GM12874 (cell line): Measurements from ENCODE around the gene SLC6A17.

Experiments
- CTCF ChIP-seq: IDR thresholded peaks from 2 replicates; pipeline ENCODE4 v1.5.1; 2011; ENCODE audit warnings: low read depth, mild to moderate bottlenecking, control low read depth, low read length, moderate library complexity; ENCODE audit not compliant: insufficient read depth

SLC6A17 gene

GRCh38 chr1:110150330-110151174 is at the start of gene SLC6A17:
Gene SLC6A17 (plus strand): TSS chr1:110150494. CDS start chr1:110166930, 16,436 bp downstream.
- no peak for TF ChIP-seq CTCF

DNA sequence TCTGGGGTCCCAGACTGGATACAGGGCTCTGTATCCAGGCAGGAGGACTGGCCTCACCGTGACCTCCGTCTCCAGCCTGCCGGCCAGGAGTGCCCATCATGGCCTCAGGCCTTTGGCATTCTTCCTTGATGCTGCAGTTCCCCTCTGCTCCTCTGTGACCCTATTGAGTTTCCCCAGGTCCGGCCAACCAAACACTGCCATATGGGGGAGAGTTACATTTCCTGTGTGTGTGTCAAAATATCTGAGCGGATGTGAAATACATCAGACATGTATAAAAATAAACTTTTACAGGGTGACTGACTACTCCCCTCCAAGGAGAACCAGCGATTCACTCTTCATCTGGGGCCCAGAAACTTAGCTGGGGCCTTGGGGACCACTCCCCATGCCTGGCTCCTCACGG is 48.2 kb upstream of the SLC6A17 start:
- no peak for TF ChIP-seq CTCF

- peak; percentile 97 for TF ChIP-seq CTCF
These were observed 44.0 kb upstream of the SLC6A17 start for GRCh38 chr1:110106013-110106941.

DNA sequence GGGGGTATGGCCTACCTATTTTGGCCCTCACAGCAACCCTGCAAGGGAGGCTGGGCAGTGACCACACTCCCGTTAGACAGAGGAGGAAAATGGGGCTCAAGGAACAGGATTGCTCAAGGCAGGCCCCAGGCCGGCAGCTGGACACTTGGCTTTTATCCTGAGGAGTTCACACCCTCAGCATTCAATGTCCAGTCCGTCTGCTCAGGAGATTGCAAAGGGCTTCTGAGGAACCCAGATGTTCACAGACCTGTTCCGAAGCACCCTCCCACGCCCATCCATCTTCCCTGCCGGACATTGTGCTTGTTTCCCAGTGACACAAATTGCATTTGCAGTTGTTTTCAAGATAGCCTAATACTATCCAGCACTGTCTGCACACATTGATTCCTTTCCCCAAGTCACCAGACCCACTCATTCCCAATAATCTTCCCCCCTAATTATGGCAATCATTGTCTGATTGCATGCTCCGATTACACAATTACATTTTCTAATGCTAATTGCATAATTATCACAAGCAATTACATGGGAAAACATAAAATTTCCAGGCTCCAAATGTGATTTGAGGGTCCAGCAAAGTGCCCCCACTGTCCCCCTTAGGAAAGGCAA is 42.3 kb upstream of the SLC6A17 start:
- TF ChIP-seq CTCF, result no peak

DNA sequence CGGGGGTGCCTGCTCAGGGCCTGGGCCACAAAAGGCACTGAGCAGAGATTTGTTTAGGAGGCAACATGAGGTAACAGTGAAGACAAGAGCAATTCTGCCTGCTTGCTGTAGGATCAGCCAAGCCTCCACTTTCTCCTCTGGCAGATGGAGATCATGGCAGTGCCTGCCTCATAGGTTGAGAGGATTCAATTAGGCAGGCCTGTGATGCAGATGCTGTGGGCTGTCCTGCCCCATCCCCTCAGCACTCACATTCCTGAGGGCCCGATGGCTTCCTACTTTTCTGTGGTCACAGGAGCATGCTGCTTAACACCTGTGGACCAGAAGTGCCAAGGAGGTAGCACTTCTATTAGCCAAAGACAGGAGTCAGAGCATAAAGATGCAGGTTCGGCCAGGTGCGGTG is 39.2 kb upstream of the SLC6A17 start:
- TF ChIP-seq CTCF, result no peak

- TF ChIP-seq CTCF, result no peak
These were observed 38.2 kb upstream of the SLC6A17 start, which contains the start of gene UBL4B for GRCh38 chr1:110112143-110112542. Gene UBL4B (plus strand): TSS chr1:110112443. CDS start chr1:110112535, 92 bp downstream.

DNA sequence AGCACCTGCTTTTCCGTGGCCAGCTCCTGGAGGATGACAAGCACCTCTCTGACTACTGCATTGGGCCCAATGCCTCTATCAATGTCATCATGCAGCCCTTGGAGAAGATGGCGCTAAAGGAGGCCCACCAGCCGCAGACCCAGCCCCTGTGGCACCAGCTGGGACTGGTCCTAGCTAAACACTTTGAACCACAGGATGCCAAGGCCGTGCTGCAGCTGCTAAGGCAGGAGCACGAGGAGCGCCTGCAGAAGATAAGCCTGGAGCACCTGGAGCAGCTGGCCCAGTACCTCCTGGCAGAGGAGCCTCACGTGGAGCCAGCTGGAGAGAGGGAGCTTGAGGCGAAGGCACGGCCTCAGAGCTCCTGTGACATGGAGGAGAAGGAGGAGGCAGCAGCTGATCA is 37.6 kb upstream of the SLC6A17 start:
- no peak for TF ChIP-seq CTCF
